ENCODE results near the gene KLK14.

The KLK14 gene

GRCh38 chr19:51082611-51083010, at the start of gene KLK14:
KLK14 (minus strand) TSS chr19:51082887; CDS start chr19:51082614, 273 bp downstream.
- DNase-seq (ENCODE audit: low read depth) = no peak

- DNase-seq (ENCODE audit: low read depth) = no peak
Measured at GRCh38 chr19:51131780-51132680, 49.3 kb upstream of the KLK14 start.

DNA sequence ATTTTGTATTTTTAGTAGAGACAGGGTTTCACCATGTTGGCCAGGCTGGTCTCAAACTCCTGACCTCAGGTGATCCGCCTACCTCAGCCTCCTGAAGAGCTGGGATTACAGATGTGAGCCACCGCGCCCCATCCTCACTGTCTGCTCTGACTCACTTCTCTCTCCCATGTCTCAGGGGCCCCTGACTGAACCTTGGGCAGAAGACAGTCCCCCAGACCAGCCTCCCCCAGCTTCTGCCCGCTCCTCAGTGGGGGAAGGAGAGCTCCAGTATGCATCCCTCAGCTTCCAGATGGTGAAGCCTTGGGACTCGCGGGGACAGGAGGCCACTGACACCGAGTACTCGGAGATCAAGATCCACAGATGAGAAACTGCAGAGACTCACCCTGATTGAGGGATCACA, 47.0 kb upstream of the KLK14 start:
- DNase-seq (ENCODE audit: low read depth) = no peak

DNA sequence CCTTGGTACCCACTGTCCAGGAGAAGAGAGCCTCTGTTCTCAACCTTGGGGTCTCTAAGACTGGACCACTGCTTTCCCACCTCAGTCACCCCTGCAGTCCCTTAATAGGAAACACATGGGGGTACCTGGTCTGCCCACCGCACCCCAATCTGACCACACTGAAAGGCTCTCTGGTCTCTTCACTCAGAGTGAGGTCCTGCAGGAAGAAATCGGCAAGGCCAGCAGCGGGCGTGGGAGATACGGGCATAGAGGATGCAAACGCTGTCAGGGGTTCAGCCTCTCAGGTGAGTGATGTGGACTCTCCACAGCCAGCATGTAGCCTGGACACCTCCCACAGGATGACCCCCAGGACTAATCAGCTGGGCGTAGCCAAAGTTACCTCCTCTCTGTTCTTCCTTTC, 45.5 kb upstream of the KLK14 start:
- no peak for DNase-seq (ENCODE audit: low read depth)

DNA sequence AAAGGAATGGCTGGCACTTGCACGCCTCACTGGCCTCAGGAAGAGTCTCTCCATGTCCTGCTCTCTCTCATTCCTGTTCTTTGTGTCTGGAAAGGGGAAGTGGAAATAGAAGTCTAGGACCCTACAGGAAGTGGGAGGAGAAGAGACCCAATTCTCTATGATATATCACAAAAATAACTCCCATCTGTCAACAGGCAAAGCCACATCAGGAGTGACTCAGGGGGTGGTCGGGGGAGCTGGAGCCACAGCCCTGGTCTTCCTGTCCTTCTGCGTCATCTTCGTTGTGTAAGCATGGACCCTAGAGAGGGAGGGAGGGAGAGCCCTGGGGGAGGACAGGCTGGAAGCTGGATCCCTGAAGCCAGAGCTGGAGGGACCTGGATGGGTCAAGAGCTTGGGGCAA, 45.1 kb upstream of the KLK14 start:
- DNase-seq (ENCODE audit: low read depth) = no peak

- DNase-seq (ENCODE audit: low read depth) = no peak
Measured at GRCh38 chr19:51127032-51127431, 44.3 kb upstream of the KLK14 start.

- DNase-seq (ENCODE audit: low read depth) = no peak
Measured at GRCh38 chr19:51125421-51126075, 42.9 kb upstream of the KLK14 start.

DNA sequence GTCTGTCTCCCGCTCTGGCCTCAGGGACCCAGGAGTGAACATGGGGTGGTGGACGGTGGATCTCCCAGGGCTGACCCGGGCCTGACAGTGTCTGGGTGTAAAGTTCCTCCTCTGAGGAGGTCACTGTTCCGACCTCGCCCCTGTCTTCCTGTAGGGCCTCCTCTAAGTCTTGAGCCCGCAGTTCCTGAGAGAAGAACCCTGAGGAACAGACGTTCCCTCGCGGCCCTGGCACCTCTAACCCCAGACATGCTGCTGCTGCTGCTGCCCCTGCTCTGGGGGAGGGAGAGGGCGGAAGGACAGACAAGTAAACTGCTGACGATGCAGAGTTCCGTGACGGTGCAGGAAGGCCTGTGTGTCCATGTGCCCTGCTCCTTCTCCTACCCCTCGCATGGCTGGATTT, 42.0 kb upstream of the KLK14 start, which contains the start of gene SIGLEC9:
Gene SIGLEC9, plus strand, starts transcription at position 178 of the 400 bp plus-strand sequence. Its CDS starts 69 bp downstream, at position 247.
- no peak for DNase-seq (ENCODE audit: low read depth)

GRCh38 chr19:51124216-51124615, 41.5 kb upstream of the KLK14 start:
- DNase-seq (ENCODE audit: low read depth) = no peak

GRCh38 chr19:51123802-51124201, 41.1 kb upstream of the KLK14 start:
- DNase-seq (ENCODE audit: low read depth) = no peak

GRCh38 chr19:51123381-51123800, 40.7 kb upstream of the KLK14 start:
- DNase-seq (ENCODE audit: low read depth) = no peak

- DNase-seq (ENCODE audit: low read depth) = no peak
Measured at GRCh38 chr19:51122112-51122981, 39.7 kb upstream of the KLK14 start.

- DNase-seq (ENCODE audit: low read depth) = no peak
Measured at GRCh38 chr19:51121257-51121656, 38.6 kb upstream of the KLK14 start.

GRCh38 chr19:51120160-51120559, 37.5 kb upstream of the KLK14 start:
- no peak for DNase-seq (ENCODE audit: low read depth)

- no peak for DNase-seq (ENCODE audit: low read depth)
Measured at GRCh38 chr19:51119611-51120010, 36.9 kb upstream of the KLK14 start.

DNA sequence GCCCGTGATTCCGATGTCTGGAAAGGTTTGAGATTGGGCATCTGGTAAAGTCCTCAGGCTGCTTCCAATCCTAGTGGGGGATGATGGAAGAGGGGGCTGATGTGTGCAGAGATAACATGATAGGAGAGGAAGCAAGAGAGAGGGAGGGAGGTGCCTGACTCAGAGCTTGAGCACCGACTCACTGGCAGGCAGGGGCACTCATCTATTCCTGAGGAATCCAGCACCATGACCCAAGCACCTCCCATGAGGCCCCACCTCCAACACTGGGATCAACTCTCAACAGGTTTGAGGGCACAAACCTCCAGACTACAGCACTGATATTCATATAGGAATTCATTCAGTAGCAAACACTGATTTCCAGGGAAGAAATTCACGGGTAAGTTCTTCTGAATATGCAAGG, 36.4 kb upstream of the KLK14 start:
- no peak for DNase-seq (ENCODE audit: low read depth)

GRCh38 chr19:51116736-51117286, 34.1 kb upstream of the KLK14 start:
- no peak for DNase-seq (ENCODE audit: low read depth)

DNA sequence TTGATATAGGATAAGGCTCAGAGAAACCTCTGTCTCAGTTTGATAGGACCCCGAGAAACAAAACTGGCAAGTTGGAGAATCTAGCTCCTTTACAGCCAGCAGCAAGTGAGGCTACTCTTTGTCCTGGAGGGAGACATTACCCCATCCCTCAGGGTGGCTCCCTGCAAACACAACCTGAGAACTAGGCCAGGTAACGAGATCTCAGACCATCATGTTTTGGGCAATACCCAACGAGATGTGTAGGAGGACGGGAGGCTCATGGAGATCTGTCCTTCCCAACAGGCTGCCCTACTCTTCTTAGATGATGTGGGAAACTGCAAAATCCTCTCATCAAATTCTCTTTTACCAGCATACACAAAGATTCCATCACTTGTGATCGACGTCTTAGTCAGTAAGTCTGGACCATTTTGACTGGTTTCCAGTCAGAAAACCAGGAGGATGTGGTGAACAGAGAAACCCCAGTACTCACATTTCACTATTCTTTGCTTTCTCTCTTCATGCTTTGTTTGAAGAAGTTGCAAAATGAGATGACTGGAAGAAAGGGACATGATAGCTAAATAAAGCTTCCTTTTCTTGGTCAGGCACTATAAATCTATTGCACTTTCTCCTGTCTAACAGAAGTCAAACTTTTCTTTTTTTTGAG, 31.5 kb upstream of the KLK14 start:
- no peak for DNase-seq (ENCODE audit: low read depth)

- DNase-seq (ENCODE audit: low read depth) = no peak
Measured at GRCh38 chr19:51111606-51112005, 28.9 kb upstream of the KLK14 start.

GRCh38 chr19:51110666-51110971, 27.9 kb upstream of the KLK14 start:
- no peak for DNase-seq (ENCODE audit: low read depth)

DNA sequence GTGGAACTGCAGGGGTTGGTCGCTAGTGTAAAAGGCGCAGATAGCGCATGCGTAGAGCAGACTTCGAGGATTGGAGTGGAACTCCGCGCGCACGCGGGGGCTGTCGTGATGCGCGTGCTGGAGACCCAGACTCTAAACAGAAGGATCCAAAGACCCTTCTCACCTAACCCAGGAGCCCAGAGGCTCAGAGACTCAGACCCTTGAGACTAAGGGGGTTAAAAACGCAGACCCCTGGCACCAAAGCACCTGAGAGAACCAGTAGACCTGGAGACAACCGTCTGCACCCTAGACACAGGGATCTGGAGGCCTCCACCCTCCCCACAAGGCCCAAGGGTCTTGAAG, 26.1 kb upstream of the KLK14 start:
- no peak for DNase-seq (ENCODE audit: low read depth)
